GM12872 (cell line): ENCODE results near the gene NIP7.

Experiments used
- TF ChIP-seq, protein P1 (sequence below): IDR thresholded peaks from 3 replicates; pipeline ENCODE4 v1.5.1; 2011; ENCODE audit warnings: low read depth, mild to moderate bottlenecking, low read length, moderate library complexity; ENCODE audit not compliant: insufficient read depth

Gene NIP7

GRCh38 chr16:69314534-69314933, 25.0 kb upstream of the NIP7 start:
- TF ChIP-seq, protein P1, sequence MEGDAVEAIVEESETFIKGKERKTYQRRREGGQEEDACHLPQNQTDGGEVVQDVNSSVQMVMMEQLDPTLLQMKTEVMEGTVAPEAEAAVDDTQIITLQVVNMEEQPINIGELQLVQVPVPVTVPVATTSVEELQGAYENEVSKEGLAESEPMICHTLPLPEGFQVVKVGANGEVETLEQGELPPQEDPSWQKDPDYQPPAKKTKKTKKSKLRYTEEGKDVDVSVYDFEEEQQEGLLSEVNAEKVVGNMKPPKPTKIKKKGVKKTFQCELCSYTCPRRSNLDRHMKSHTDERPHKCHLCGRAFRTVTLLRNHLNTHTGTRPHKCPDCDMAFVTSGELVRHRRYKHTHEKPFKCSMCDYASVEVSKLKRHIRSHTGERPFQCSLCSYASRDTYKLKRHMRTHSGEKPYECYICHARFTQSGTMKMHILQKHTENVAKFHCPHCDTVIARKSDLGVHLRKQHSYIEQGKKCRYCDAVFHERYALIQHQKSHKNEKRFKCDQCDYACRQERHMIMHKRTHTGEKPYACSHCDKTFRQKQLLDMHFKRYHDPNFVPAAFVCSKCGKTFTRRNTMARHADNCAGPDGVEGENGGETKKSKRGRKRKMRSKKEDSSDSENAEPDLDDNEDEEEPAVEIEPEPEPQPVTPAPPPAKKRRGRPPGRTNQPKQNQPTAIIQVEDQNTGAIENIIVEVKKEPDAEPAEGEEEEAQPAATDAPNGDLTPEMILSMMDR = no peak

GRCh38 chr16:69315486-69316311, 23.9 kb upstream of the NIP7 start:
- TF ChIP-seq, protein P1 = no peak

DNA sequence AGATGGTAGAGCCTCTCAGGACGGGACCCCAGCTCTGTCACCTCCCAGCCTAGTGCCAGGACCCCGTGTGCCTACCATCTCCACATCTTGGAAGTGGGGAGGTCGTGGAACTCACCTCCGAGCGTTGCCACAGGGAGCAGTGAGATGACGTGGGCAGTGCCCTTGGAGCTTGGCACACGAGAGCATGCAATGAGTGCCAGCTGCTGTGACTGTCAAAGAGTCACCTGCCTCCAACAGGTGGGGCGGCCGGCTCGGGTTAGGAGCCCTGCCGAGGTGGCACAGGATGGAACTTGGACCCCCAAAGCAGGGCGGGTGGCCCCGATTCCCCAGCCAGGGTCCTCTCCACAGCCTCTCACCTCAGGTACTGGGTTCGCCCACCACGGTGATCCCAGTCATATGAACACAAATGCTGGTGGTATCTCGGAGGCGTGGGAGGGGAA, 23.0 kb upstream of the NIP7 start:
- TF ChIP-seq, protein P1 = no peak

DNA sequence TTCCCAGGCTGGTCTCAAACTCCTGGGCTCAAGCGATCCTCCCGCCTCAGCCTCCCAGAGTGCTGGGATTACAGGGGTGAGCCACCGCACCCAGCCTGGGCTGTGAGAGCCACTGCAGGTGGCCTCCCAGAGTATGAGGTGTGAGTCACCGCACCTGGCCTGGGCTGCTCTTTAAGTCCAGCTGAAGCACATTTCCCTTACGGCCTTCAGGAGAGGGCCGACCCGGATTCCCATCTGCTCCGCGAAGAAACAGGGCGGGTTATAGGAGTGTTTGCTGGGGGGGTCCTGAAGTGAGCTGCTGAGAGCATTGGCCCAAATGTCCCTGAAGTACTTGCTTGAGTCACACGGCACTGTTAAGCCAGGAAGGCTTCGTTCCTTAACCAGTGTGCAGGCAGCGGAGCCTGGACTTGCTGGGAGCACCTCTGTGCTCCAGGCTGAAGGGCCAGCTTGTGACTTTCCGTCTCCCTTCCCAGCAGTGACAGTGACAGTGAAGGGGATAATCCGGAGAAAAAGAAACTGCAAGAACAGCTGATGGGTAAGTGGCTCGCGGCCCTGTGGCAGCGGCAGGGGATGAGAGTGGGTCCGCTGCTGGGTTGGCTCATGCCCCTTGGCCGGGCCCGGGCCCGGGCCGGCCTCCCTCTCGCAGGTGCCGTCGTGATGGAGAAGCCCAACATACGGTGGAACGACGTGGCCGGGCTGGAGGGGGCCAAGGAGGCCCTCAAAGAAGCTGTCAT, 21.2 kb upstream of the NIP7 start:
- TF ChIP-seq, protein P1 = no peak

GRCh38 chr16:69318911-69319289, 20.7 kb upstream of the NIP7 start:
- TF ChIP-seq, protein P1 = no peak

GRCh38 chr16:69319381-69319780, 20.2 kb upstream of the NIP7 start:
- TF ChIP-seq, protein P1 = no peak
